ENCODE measurements around the gene CCDC191.

CCDC191 gene

GRCh38 chr3:113954091-113954685 is 102.1 kb downstream of the CCDC191 start:
- no peak for DNase-seq (ENCODE audit: low read depth)

- no peak for DNase-seq (ENCODE audit: low read depth)
These were observed 102.6 kb downstream of the CCDC191 start for GRCh38 chr3:113953677-113954076.

GRCh38 chr3:113952921-113953320 is 103.4 kb downstream of the CCDC191 start:
- DNase-seq (ENCODE audit: low read depth) = no peak

GRCh38 chr3:113948015-113948917 is 108.1 kb downstream of the CCDC191 start:
- DNase-seq (ENCODE audit: low read depth) = no peak

- DNase-seq (ENCODE audit: low read depth) = peak; percentile 32
These were observed 108.8 kb downstream of the CCDC191 start, which contains the start of gene ZDHHC23 for GRCh38 chr3:113947372-113948014. TSS of gene ZDHHC23 (plus strand) at chr3:113948013. CDS start at chr3:113948803, 790 bp downstream.

- DNase-seq (ENCODE audit: low read depth) = no peak
These were observed 109.5 kb downstream of the CCDC191 start for GRCh38 chr3:113946831-113947230.

GRCh38 chr3:113927556-113927955 is 128.8 kb downstream of the CCDC191 start:
- DNase-seq (ENCODE audit: low read depth) = no peak

GRCh38 chr3:113914646-113915045 is 141.7 kb downstream of the CCDC191 start:
- peak; percentile 84 for DNase-seq (ENCODE audit: low read depth)

Measured in HS-5 (cell line).